ENCODE results near the gene UBQLN4.

Gene UBQLN4

GRCh38 chr1:156006666-156007376, 46.8 kb downstream of the UBQLN4 start:
- no peak for FAIRE-seq

- FAIRE-seq = no peak
Observed at GRCh38 chr1:156004843-156005584, 48.6 kb downstream of the UBQLN4 start.

- FAIRE-seq = no peak
Observed at GRCh38 chr1:156003923-156004188, 49.7 kb downstream of the UBQLN4 start.

- FAIRE-seq = no peak
Observed at GRCh38 chr1:156002188-156002911, 51.2 kb downstream of the UBQLN4 start.

GRCh38 chr1:156001662-156002171, 51.9 kb downstream of the UBQLN4 start:
- no peak for FAIRE-seq

- no peak for FAIRE-seq
Observed at GRCh38 chr1:156001021-156001661, 52.5 kb downstream of the UBQLN4 start.

GRCh38 chr1:155999964-156000363, 53.6 kb downstream of the UBQLN4 start:
- no peak for FAIRE-seq

- no peak for FAIRE-seq
Observed at GRCh38 chr1:155996166-155996565, 57.4 kb downstream of the UBQLN4 start.

- FAIRE-seq = no peak
Observed at GRCh38 chr1:155993595-155993994, 60.0 kb downstream of the UBQLN4 start.

GRCh38 chr1:155990005-155990739, 63.4 kb downstream of the UBQLN4 start:
- FAIRE-seq = no peak

- no peak for FAIRE-seq
Observed at GRCh38 chr1:155989242-155990004, 64.2 kb downstream of the UBQLN4 start.
